Ishikawa (cell line): ENCODE data around the gene ARHGAP45.

Experiments used
- CEBPB ChIP-seq: IDR thresholded peaks from 2 replicates; pipeline ENCODE4 v1.6.1; 2012
- CREB1 ChIP-seq: IDR thresholded peaks from 2 replicates; pipeline ENCODE4 v1.6.1; 2012; ENCODE audit warnings: low read depth
- EGR1 ChIP-seq: IDR thresholded peaks from 2 replicates; pipeline ENCODE4 v1.6.1; 2012
- EP300 ChIP-seq: IDR thresholded peaks from 2 replicates; pipeline ENCODE4 v1.6.1; 2012; ENCODE audit warnings: borderline replicate concordance
- FOXM1 ChIP-seq: IDR thresholded peaks from 2 replicates; pipeline ENCODE4 v1.6.1; 2012; ENCODE audit warnings: low read depth, borderline replicate concordance
- MAX ChIP-seq: IDR thresholded peaks from 2 replicates; pipeline ENCODE4 v1.6.1; 2012
- NFIC ChIP-seq: IDR thresholded peaks from 2 replicates; pipeline ENCODE4 v1.6.1; 2012
- RAD21 ChIP-seq: IDR thresholded peaks from 2 replicates; pipeline ENCODE4 v1.6.1; 2012; ENCODE audit warnings: low read depth
- TAF1 ChIP-seq: IDR thresholded peaks from 2 replicates; pipeline ENCODE4 v1.6.1; 2012; ENCODE audit warnings: low read depth, mild to moderate bottlenecking
- TCF12 ChIP-seq: IDR thresholded peaks from 2 replicates; pipeline ENCODE4 v1.6.1; 2012; ENCODE audit warnings: low read depth
- TEAD4 ChIP-seq: IDR thresholded peaks from 2 replicates; pipeline ENCODE4 v1.6.1; 2012
- YY1 ChIP-seq: IDR thresholded peaks from 2 replicates; pipeline ENCODE4 v1.6.1; 2012; ENCODE audit warnings: low read depth
- ZBTB7A ChIP-seq: IDR thresholded peaks from 2 replicates; pipeline ENCODE4 v1.6.1; 2012; ENCODE audit warnings: low read depth
- TF ChIP-seq, protein P1 (sequence below): IDR thresholded peaks from 2 replicates; pipeline ENCODE4 v1.6.1; 2012; ENCODE audit warnings: low read depth, mild to moderate bottlenecking
- TF ChIP-seq, protein P2 (sequence below): IDR thresholded peaks from 2 replicates; pipeline ENCODE4 v1.6.1; 2012

The ARHGAP45 gene

GRCh38 chr19:1067341-1067957 is 482 bp downstream of the ARHGAP45 start:
- TF ChIP-seq ZBTB7A (peak; percentile 83), TCF12 (no peak)
- TF ChIP-seq, protein P1, sequence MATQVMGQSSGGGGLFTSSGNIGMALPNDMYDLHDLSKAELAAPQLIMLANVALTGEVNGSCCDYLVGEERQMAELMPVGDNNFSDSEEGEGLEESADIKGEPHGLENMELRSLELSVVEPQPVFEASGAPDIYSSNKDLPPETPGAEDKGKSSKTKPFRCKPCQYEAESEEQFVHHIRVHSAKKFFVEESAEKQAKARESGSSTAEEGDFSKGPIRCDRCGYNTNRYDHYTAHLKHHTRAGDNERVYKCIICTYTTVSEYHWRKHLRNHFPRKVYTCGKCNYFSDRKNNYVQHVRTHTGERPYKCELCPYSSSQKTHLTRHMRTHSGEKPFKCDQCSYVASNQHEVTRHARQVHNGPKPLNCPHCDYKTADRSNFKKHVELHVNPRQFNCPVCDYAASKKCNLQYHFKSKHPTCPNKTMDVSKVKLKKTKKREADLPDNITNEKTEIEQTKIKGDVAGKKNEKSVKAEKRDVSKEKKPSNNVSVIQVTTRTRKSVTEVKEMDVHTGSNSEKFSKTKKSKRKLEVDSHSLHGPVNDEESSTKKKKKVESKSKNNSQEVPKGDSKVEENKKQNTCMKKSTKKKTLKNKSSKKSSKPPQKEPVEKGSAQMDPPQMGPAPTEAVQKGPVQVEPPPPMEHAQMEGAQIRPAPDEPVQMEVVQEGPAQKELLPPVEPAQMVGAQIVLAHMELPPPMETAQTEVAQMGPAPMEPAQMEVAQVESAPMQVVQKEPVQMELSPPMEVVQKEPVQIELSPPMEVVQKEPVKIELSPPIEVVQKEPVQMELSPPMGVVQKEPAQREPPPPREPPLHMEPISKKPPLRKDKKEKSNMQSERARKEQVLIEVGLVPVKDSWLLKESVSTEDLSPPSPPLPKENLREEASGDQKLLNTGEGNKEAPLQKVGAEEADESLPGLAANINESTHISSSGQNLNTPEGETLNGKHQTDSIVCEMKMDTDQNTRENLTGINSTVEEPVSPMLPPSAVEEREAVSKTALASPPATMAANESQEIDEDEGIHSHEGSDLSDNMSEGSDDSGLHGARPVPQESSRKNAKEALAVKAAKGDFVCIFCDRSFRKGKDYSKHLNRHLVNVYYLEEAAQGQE = no peak

DNA sequence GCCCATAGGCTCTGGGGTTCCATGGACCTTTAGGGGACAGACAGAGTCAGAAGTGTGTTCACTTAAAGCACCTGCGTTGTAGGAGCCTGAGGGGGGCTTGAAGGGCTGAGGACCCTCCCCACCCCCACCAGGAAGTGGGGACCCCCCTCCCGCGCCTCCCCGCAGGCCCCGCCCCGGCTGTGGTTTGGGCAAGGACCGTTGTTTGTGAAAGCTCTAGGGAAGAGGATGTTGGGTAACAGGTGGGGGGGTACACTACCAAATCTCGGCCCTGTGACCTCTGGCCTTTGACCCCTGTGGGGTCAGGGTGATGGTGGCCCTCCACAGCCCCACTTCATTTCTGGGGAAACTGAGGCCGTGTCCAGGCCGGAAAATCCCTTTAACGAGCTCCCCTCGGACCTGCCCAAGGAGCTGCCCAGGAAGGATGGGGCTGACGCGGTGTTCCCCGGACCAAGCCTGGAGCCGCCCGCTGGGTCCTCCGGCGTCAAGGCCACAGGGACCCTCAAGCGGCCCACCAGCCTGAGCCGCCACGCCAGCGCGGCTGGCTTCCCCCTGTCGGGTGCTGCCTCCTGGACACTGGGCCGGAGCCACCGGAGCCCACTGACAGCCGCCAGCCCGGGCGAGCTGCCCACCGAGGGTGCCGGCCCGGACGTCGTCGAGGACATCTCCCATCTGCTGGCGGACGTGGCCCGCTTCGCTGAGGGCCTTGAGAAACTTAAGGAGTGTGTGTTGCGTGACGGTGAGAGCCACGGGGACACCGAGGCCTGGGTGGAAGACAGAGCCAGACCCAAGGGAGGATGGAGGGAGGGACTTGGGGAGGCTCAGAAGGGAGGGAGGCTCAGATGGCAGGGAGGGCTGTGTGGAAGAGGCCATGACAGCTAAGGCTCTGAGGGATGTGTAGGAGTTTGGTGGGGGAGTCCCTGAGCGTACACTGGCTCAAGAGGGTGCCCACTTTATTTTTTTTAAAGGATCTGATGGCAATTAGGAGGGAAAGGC is 1.3 kb downstream of the ARHGAP45 start:
- no peak for TF ChIP-seq NFIC
- no peak for TF ChIP-seq FOXM1
- no peak for TF ChIP-seq CREB1
- TF ChIP-seq TCF12 = no peak
- TF ChIP-seq MAX = no peak
- TF ChIP-seq EGR1 = no peak
- TF ChIP-seq ZBTB7A = no peak
- TF ChIP-seq CEBPB = no peak
- TF ChIP-seq, protein P2, sequence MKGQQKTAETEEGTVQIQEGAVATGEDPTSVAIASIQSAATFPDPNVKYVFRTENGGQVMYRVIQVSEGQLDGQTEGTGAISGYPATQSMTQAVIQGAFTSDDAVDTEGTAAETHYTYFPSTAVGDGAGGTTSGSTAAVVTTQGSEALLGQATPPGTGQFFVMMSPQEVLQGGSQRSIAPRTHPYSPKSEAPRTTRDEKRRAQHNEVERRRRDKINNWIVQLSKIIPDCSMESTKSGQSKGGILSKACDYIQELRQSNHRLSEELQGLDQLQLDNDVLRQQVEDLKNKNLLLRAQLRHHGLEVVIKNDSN = no peak
- TF ChIP-seq YY1 = no peak
- no peak for TF ChIP-seq EP300
- TF ChIP-seq TAF1 = no peak
- TF ChIP-seq, protein P1 = no peak

GRCh38 chr19:1069009-1069779 is 2.2 kb downstream of the ARHGAP45 start:
- TF ChIP-seq CREB1 = no peak
- no peak for TF ChIP-seq TAF1
- no peak for TF ChIP-seq YY1

GRCh38 chr19:1070576-1070930 is 3.6 kb downstream of the ARHGAP45 start:
- no peak for TF ChIP-seq TCF12

DNA sequence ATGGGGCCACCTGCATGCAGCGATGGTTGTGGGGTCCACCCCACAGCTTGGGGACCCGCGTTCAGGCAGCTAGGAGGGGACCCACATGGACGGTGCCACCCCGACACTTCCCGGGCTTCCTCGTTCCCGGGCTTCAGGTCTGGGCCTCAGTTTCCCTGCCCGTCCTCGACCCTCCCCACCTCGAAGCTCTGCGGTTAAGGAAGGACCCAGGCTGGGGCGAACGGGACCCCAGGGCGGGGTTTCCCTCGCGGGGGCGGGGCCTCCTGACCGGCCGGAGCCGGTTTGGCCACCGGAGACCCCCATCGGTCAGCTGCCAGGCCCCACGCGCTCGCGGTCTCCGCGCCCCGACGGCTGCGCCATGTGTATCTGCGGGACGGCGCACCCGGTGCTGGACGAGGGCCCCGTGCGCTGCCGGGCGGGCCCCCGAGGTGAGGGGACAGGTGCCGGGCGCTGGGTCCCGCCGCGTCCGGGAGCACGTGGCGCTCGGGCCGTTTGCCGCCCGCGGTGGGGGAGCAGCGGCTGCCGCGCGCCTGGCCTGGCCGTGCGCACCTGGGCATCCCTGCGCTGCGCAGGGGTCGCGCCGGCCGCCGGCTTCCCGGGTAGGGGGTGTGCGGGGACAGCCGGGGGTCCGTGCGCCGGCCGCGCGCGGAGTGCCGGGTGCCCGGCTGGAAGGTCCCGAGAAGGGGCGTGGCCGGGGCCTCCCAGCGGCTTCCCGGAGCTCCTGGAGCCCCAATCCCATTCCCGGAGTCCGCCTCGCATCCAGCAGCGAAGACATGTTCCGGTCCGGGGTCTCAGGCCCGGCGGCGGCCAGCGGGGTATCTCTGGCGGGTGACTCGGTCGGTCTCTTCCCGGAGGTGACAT is 4.2 kb downstream of the ARHGAP45 start:
- TF ChIP-seq MAX = peak; percentile 70
- no peak for TF ChIP-seq CEBPB
- no peak for TF ChIP-seq CREB1
- TF ChIP-seq RAD21 = no peak
- TF ChIP-seq ZBTB7A = peak; percentile 28; the same call in 1 of the 2 replicates

GRCh38 chr19:1072371-1073015 is 5.5 kb downstream of the ARHGAP45 start:
- TF ChIP-seq TEAD4 (no peak), EGR1 (no peak), TCF12 (no peak), CEBPB (no peak), EP300 (no peak), TAF1 (no peak), CREB1 (no peak), YY1 (no peak), FOXM1 (no peak), NFIC (no peak), ZBTB7A (no peak), RAD21 (no peak), MAX (no peak)
- TF ChIP-seq, protein P2 = no peak
- TF ChIP-seq, protein P1 = no peak
